HL-60/S4 treated with retinoic acid at 250 ng/mL for 4 days and 3 days (cell line): ENCODE data around the gene BCL2A1.
"Not testable (repeated sequence)": the region's sequence is repeated elsewhere in the genome, so short reads cannot be mapped to it uniquely, and the experiment has no call there.

ENCODE experiments used
- in situ Hi-C: fragments of 300-500 bp; cut with MboI; formaldehyde crosslinking; loops from 2 replicates; pipeline ENCODE4 v1.7.0; 2022; ENCODE audit warnings: low sequenced_read_pairs

The BCL2A1 gene

DNA sequence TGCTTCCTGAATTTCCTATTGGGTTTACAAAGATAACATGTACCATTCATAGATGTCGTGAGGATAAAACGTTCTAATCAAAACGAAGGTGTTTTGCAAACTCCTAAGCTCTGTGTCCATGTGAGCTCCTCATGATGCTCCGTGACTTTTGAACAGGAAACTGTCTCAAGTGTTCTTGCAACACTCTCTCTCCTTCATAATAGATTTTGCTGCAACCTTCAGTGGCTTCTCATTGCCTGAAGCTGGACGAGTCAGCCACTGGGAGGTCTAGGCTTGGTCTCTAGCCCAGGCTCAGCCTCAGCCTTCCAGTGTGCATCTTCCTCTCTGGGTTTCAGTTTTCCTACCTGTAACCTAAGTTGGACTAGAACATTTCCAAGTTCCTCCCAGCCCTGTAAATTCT, 18.7 kb upstream of the BCL2A1 start:
- in situ Hi-C loops, result no loop called here

DNA sequence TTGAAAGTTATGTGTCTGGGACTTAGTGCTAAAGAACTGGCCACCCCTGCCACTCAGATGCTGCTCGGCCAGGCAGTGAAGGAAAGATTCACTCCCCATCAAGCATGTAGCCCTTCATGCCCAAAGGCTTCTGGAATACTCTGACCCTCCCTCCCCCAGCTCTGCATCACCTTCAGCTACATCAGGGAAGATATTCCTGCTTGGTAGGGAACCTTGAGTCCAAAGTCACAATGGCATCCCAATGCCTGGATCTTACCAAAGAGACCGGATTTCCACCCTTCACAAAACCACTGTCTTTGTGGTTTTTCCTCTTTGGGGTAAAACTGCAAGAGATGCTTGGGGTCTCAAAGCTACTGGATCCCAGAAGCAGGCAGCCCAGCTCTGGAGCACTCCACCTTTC, 18.2 kb upstream of the BCL2A1 start:
- in situ Hi-C loops, result no loop called here

DNA sequence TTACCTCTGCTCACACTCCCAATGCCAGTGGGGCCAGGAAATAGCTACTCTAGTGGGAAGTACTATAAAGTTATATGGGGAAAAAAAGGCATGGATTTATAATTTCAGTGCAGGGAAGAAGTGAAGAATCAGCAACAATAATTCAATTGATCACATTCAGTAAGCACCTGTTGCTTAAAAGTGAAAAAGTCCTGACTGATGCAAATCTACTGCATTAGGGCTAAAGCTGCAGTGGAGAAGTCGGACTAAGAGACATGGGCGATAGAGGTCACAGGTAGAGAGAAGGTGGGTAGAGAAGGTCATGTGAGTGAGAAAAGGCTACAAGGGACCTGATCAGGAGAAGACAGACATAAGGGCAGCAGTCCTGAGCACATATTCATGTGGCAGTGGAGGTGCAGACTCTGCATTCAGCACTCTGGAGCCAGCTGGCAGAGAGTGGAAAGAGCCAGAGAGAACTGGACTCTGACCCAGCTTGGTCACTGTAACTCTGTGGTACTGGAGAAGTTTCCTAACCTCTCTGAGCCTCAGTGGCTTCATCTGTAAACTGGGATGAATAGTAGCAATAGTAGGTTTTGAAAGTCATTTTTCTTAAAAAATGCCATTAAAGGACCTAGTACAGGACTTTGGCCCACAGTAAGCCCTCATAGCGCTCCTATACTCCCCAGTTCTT, 17.6 kb upstream of the BCL2A1 start:
- in situ Hi-C loops, result no loop called here

DNA sequence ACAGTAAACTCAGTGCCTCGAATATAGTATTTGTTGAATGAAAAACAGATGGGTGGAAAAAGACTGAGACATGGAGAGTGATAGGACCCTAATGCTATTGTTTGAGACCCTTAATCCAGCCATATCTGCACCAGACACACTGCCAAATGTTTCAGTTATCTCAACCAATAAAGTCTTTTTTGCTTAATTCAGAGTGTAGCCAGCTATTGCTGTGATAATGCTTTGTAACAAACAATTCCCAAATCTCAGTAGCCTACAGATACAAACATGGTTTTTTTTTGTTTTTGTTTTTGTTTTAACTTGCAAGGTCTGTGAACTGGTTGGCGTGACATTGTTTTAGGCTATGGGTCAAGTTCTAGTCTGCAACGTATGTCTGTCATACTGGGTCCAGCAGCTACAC, 17.0 kb upstream of the BCL2A1 start:
- in situ Hi-C loops, result no loop called here

DNA sequence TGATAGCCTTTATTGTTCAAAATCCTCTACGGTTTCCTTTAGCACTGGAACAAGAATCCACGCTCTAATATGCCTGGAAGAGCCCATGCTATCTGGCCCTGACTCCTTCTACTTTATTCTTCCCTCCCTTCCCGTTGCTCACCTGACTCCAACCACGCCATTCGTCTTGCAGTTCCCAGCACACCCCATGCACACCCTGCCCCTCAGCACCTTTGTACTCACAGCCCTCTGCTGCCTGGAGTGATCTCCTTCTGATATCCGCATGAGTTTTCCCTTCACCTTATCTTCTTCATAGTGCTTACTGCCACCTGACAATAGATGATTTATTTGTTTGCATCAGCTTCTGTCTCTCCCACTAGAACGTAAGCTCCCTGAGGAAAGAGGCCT, 16.6 kb upstream of the BCL2A1 start:
- in situ Hi-C loops, result no loop called here

DNA sequence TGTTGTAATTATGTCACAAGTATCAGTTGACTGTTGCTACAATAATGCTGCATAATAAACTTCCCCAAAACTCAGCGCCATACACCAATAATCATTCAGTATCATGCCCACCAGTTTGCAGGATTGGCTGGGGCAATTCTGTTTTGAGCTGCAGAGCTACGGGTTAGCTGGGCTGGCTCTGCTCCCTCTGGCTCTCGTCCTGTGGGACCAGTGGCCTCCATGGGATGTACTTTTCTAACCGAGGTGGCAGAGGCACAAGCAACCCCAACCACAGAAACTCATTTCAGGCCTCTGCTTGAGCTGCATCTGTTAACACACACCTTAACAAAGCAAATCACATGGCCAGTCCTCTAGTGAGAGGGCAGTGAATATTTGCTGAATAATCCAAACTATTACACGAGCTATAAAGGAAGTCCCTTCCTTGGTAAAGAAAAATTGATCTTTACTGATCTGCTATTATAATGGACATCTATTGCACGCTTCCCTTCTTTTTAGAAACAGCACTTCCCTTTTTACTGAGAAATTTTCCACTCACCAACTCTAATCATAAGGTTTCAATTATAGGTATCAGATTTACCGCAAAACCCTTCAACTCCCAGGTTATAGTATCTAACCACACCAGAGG, 10.9 kb upstream of the BCL2A1 start:
- in situ Hi-C loops, result no loop called here

DNA sequence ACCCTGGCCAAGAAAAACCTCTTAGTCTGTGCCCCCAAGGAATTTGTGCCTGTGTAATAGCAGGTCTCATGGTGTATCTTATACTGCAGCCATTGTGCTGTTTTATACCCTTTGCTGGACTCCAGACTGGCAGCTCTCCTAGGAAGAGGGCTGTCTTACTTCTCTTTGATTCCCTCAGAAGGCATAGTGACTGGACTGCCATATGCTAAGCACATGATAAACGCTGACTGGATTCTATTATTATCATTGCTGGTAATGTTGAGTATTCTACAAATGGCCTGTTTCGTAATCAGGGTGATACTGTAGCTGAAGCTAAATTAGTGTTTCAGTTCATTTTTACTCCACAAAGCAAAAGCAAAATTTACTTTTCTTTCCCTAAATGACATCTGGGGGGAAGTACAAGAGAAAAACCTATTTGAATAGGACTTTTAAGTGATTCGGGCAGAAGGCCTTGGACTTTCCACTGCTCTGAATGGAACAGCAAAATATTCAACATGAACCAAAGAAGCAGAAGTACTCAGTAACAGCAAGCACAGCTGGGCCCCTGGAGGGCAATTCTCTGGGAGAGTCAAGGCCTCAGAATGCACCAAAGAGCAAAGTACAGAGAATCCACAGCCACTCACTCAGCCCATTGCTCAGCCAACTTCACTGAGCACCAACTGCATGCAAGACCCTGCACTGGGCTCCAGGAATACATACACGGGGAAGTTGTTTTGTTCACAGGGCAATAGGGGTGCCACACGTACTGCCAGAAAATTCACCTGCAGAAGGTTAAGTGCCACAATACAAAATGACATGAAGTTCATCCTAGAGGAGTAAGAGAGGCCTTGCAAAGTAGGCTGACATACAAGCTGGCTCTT, 7.9 kb upstream of the BCL2A1 start:
- in situ Hi-C loops, result no loop called here

DNA sequence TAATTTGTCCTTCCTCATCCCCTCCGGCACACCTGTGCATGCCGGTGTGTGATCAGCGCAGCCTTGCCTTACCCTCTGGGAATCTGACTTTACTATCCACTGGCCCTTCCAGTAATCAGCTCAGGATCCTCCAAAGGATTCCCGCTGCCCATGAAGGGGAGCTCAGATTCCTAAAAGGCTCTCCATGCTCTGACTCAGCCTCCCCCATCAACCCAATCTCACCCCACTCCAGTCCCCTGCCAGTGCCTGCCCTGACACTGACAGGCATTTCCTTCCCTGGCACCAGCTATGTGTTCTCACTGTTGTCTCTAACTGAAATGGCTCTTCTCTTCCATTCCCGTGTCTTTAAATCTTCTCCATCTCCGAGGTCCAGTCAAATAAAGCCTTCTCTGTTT, 7.3 kb upstream of the BCL2A1 start:
- in situ Hi-C loops, result no loop called here

DNA sequence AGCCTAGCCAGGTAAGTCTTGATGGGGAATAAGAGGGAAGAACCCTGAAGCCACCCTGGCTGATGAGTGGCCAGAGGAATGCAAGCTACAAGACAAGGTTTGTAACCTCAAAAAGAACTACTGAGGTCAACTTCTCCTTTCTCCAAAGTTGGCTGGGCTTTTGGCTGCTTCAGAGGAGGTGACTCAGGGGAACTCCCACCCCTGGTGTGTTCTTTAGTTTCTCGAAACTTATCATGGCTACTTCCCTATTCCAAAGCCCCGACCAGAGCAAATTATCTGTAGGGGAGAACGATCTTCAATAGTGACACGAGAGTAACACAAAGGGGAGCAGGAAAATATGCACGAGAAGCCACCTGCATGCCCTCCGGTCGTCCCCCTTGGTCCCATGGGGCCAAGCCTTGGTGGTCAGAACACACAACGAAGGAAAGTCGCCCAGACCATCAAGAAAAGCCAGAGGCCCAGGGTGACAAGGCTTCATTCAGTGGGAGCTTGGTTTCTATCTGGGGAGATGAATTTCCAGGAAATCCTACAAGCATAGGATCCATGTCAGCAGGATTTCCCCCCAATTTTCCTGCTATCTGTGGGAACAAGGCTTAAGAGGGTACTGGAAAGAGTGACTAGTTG, 6.5 kb upstream of the BCL2A1 start:
- in situ Hi-C loops, result no loop called here

DNA sequence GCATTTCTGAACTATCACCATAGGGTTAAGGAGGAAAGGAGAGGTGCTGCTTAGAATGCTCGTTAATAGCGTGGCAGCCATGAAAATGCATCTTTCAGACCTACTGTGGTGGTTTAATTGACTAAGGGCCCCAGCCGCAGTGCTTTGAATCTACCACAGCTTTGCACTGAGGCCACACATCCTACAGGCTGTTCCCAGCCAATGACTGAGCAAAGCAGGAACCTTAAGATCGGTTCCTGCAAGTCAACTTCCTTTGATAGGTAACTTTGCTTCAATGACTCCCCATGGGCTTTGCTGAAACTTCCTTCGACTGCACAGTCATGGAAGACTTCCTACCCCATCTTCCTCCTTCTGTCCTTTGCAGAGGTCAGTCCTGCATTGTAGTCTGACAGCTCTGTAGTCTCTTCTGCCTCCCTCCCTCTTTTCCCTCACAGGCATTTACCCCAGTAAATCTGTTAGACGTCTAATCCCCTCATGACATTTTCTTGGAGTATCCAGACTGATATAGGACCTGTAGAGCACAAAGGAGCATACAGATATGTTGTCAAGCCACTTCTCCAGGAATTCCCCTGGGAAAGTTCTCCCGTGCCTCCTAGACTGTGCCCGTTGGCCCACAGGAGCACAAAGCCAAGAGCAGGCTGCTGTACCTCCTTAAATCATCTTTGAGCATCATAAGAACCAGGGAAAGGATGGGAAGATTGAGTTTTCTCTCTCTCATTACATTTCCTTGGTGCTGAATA, 2.6 kb upstream of the BCL2A1 start:
- in situ Hi-C loops, result no loop called here

DNA sequence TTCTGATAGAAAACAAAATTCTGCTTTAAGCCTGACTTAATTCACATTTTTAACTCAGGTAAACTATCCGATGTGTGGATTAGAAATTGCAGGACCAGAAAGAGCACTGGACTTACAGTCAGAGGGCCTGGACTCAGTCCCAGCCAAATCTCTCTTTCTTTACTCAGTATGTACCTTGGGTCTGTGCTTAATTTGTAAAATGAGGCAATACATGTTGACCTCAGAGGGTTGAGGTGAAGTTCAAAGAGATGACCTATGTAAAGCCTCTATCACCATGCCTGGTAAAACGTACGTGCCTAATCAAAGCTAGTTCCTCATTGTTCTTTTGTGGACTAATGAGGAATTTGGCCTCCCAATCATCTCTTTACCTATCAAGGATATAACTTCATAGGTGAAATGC, 1.9 kb upstream of the BCL2A1 start:
- in situ Hi-C loops, result no loop called here

DNA sequence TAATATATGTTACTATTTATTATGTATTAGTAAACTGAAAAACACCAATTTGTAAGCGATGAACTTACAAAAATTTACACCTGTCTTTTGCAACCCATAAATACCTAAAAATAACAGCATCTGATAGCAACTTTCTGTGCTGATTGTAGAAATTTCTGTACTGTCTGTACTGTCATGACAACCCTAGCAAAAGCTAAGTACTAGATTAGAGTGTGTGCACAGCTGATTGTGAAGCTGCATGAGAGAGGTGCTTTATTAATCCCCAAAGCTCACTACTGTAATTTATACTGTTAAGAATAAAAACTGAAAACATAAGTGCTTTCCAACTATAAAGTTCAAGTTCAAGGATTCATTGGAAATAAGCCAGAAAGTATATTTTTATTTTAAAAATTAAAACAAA, 815 bp downstream of the BCL2A1 start:
- in situ Hi-C loops, result no loop called here

DNA sequence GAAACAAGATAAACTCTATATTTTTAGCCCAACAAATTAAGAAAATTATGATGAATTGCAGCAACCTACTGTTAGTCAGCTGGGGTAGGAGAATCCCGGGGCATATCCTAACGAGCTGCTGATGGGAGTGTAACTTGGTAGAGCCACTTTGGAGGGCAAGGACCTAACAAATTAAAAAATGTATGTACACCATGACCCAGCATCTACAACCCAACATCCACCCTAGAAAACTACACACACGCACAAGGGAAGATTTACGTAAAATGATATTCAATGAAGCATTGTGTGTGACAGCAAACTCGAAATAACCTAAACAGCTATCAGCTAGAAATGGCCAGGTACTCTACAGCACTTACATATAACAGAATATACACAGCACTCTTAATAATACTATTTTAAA, 1.9 kb downstream of the BCL2A1 start:
- in situ Hi-C loops, result no loop called here

DNA sequence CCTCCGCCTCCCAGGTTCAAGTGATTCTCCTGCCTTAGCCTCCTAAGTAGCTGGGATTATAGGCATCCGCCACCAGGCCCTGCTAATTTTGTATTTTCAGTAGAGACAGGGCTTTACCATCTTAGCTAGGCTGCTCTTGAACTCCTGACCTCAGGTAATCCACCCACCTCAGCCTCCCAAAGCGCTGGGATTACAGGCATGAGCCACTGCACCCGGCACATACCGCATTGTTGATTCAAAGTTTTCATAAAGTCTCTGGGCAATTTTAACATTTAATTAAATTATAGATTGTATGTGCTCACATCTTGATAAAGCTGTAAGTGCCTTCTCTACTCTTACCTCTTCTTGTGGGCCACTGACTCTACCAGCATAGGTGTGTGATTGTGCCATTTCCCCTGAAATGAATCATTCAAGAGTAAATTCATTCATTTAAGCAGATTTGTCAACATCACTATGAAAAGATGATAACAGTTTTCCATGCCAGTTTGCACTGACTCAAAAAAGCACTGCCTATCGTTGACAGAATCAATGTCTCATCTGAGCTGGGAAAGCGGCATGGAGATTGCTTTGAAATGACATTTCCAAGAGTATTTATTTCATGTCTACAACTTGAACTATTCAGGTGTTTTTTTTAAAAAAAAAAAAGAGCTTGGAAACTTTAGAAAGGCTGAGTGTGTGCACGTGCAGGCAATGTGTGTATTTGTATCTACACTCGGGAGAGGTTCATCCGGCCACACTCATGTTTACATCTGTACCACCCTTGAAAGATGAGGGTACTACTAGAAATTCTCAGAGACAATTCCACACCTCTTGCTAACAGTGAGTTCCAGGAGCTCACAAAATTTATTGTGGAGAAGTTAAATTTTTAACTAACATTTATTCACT, 3.5 kb downstream of the BCL2A1 start:
- in situ Hi-C loops, result no loop called here

DNA sequence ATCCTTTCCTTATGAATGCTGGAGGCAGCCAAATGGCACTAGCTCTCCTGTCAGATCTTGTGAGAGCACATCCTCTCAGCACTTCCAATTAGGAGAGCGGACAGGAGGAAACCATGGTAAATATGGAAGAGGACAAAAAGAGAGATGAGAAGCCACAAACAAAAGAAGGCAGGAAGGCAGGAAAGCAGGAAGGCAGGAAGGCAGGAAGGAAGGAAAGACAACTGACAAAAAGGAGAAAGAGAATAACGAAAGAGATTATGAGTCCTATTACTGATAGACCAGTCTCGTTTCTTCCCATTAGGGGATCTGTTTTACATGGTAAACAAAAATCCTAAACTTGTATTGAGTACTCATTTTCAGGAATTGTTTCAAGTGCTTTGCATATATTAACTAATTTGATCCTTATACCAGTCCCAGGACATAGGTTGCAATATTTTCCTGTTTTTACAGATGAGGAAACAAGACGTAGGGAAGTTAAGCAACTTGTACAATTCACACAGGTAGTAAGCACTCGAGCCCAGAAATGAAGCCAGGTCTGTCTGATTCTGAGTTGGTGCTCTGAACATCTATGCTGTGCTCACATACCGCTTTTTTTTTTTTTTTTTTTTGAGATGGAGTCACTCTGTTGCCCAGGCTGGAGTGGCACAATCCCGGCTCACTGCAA, 4.2 kb downstream of the BCL2A1 start:
- in situ Hi-C loops, result no loop called here

DNA sequence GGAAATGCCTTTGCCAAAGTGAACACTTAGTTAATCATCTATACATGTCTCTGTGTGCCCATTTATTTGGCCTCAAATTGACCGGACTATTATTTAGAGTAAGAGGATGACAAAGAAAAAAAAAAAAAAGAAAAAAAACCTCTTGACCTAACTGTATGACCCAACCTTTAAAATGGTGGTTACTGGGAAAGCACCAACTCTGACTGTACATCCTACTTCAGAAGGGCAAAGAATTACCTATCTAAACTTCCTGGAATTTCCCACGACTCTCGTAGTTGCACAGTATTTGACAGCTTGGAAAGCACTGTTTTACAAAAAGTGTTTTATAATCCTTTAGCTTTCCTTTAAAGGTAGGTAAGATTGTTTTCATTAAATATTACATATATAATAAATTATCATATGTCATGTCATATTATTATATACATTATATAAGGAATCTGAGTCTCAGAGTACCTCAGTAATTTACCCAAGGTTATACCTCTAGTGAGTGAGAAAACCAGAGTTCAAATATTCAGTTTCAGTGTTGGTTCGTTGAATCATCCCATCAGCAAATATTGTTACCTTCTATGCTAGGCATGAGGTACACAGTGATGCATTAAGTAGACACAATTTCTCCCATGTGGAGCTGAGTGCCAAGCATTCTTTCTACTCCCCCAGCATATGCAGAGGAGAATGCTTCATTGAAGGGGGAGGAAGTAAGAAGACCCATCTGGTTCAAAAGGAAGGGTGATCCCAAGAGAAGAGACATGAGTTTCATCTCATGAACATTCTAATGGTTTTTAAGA, 5.0 kb downstream of the BCL2A1 start:
- in situ Hi-C loops, result no loop called here

DNA sequence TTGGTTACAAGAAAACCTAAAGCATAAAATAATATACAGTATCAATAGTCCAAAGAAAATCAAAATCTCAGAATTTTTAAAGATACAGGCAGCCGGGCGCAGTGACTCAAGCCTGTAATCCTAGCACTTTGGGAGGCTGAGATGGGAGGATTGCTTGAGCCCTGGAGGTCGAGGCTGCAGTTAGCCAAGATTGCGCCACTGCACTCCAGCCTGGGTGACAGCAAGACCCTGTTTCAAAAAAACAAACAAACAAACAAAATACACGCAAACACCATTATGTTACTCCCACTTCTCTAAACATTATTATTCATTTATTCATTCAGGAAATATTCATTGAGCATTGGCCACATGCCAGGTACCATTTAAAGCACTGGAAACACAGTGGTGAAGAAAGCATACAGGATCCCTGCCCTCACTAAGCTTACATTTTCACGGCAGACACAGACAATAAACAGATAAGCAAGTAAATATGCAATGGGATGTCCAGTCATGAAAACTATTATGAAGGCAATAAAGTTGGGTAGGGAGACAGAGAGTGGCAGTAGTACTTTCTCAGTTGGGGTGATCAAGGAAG, 6.7 kb downstream of the BCL2A1 start:
- in situ Hi-C loops, result no loop called here

DNA sequence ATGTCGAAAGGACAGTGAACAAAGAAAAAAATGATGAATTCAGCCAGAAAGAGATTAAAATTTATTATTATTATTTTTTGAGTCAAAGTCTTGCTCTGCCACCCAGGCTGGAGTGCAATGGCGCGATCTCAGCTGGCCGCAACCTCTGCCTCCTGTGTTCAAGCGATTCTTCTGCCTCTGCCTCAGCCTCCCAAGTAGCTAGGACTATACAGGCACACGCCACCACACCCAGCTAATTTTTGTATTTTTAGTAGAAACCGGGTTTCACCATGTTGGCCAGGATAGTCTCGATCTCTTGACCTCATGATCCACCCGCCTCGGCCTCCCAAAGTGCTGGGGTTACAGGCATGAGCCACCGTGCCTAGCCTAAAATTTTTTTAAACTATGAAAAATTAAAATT, 8.1 kb downstream of the BCL2A1 start:
- in situ Hi-C loops, result not testable (repeated sequence)
